CD4-positive, alpha-beta T cell (primary cell): ENCODE measurements around the gene NPBWR2. TPM values are rescaled to one million over a fixed set of nuclear protein-coding genes. Genes with fewer than 3 reads are reported as not detected.

ENCODE experiments used
- ATAC-seq: fragments of 200-7000 bp; cut with Tn5 transposase; one replicate; pipeline ENCODE4 v1.10.0; 2022; ENCODE audit warnings: mild to moderate bottlenecking; ENCODE audit not compliant: poor library complexity
- CTCF ChIA-PET: fragments of 350-600 bp; sonication (Branson Sonifier 250); formaldehyde crosslinking; loops from one replicate; lab custom pipeline; 2021; ENCODE audit warnings: antibody characterized with exemption, inconsistent platforms; lab: Charles Lee
- POLR2A ChIA-PET: fragments of 350-600 bp; sonication (Branson Sonifier 250); formaldehyde crosslinking; loops from one replicate; lab custom pipeline; 2021; ENCODE audit warnings: antibody characterized with exemption, inconsistent platforms; lab: Charles Lee
- DNase-seq, 14 experiments: peaks; one replicate each; pipeline ENCODE4 v3.0.0-alpha.2; 2013 to 2020; ENCODE audit warnings: mixed read lengths in 2 of 14
- H3K27ac ChIP-seq, 2 donors: one replicate each; pipeline versions ENCODE4 v1.5.1 to v1.7.0; 2013; ENCODE audit warnings: low read length in 2 of 2, low read depth in 1 of 2, mild to moderate bottlenecking in 1 of 2
- H3K27me3 ChIP-seq, 2 experiments: 1 replicate in 1 of 2; 2 replicates in 1 of 2; pipeline versions ENCODE4 v1.6.1 to v1.7.0; 2013; ENCODE audit warnings: low read length in 2 of 2, control low read depth in 1 of 2, mild to moderate bottlenecking in 1 of 2, moderate library complexity in 1 of 2; ENCODE audit not compliant: insufficient read depth in 2 of 2, control insufficient read depth in 1 of 2
- H3K36me3 ChIP-seq: one replicate; pipeline ENCODE4 v1.6.1; 2013; ENCODE audit warnings: low read length, control low read depth; ENCODE audit not compliant: insufficient read depth
- H3K4me1 ChIP-seq: one replicate; pipeline ENCODE4 v1.6.1; 2013; ENCODE audit warnings: low read length, control low read depth; ENCODE audit not compliant: insufficient read depth
- H3K4me3 ChIP-seq: one replicate; pipeline ENCODE4 v1.5.1; 2013; ENCODE audit warnings: mild to moderate bottlenecking, low read length, moderate library complexity
- H3K9me3 ChIP-seq, 2 experiments: 1 replicate in 1 of 2; 2 replicates in 1 of 2; pipeline versions ENCODE4 v1.6.1 to v1.7.0; 2013; ENCODE audit warnings: low read length in 2 of 2, mild to moderate bottlenecking in 2 of 2, control low read depth in 1 of 2, moderate library complexity in 1 of 2; ENCODE audit not compliant: control insufficient read depth in 1 of 2, insufficient read depth in 1 of 2
- H3K27ac Mint-ChIP-seq: one replicate; pipeline ENCODE4 v1.8.0; 2020; ENCODE audit warnings: mixed read lengths
- H3K27me3 Mint-ChIP-seq: one replicate; pipeline ENCODE4 v1.8.0; 2021; ENCODE audit warnings: mixed read lengths
- H3K36me3 Mint-ChIP-seq: one replicate; pipeline ENCODE4 v1.8.0; 2021; ENCODE audit warnings: low read depth, mixed read lengths
- H3K4me1 Mint-ChIP-seq: one replicate; pipeline ENCODE4 v1.8.0; 2021; ENCODE audit warnings: low read depth, mixed read lengths
- H3K4me3 Mint-ChIP-seq: one replicate; pipeline ENCODE4 v1.8.0; 2020; ENCODE audit warnings: mild to moderate bottlenecking, mixed read lengths
- H3K9me3 Mint-ChIP-seq: one replicate; pipeline ENCODE4 v1.8.0; 2020; ENCODE audit warnings: mixed read lengths
- intact Hi-C, 2 experiments: fragments of 100-400 bp; cut with DNase I in 1 of 2; cut with micrococcal nuclease in 1 of 2; formaldehyde crosslinking; loops; one replicate each; pipeline versions ENCODE4 v1.15.1 to v1.9.0; 2023 to 2025; cut with DNase I, micrococcal nuclease
- total RNA-seq, 174 experiments: library from RNA in 2 of 174; stranded (reverse) in 2 of 174; gene quantifications; one replicate each; pipeline ENCODE4 v1.2.3 and lab custom pipeline; 2021 to 2026
- TF ChIP-seq, protein P1 (sequence below): fragments of 200-600 bp; IDR thresholded peaks from one replicate; pipeline ENCODE4 v1.8.0; 2022; ENCODE audit warnings: antibody characterized with exemption, mild to moderate bottlenecking

NPBWR2 gene
- total RNA-seq, 2 experiments from 2014 or later: 0.38 to 0.47 TPM

DNA sequence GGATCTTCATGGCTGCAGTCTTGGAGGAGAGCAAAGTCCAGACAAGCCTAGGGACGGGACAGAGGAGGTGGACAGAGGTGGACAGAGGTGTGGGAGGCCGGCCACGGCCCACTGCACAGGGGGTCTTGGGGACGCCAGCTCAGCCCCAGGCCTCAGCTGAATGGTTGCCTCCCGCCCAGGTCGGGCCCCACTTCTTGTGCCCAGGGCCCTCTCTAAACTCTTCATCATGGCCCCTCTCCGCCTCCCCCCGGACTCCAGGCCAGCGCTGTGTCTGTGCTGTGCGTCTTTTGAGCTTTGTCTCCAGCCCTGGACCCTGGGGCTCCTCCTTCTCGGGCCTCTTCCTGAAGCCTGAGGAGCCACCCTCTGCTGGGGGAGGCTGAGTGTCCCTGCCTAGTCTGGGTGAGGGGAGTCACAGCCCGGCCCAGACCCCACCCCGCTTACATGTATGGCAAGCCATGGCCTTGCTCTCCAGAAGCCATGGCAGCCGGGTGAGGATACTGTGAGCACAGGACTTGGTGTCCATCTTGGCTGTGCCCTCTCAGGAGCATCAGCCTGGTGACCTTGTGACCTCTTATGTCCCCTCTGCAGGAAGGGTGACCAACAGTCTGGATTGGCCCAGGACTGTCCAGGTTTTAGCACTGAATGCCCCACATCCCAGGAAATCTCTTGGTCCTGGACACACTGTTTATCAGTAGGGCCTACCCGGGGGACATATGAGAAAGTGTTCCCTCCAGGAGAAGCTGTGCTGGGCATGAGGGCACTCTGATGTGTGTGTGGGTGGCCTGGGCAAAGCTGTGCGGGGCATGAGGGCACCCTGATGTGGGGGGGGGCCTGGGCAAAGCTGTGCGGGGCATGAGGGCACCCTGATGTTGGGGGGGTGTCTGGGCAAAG, 9.4 kb upstream of the NPBWR2 start:
- Histone ChIP-seq H3K4me3 (no peak overlapping the region), H3K4me1 (peaks cover 13% of the 10 kb centered on the region), H3K36me3 (no peaks in the 10 kb centered on the region), H3K27me3 (peaks cover 2 to 6% of the 10 kb centered on the region in 2 experiments), H3K27ac (no peak overlapping the region), H3K9me3 (no peaks in the 10 kb centered on the region)
- no peaks in the 10 kb centered on the region for H3K9me3 Mint-ChIP-seq
- TF ChIP-seq, protein P1, sequence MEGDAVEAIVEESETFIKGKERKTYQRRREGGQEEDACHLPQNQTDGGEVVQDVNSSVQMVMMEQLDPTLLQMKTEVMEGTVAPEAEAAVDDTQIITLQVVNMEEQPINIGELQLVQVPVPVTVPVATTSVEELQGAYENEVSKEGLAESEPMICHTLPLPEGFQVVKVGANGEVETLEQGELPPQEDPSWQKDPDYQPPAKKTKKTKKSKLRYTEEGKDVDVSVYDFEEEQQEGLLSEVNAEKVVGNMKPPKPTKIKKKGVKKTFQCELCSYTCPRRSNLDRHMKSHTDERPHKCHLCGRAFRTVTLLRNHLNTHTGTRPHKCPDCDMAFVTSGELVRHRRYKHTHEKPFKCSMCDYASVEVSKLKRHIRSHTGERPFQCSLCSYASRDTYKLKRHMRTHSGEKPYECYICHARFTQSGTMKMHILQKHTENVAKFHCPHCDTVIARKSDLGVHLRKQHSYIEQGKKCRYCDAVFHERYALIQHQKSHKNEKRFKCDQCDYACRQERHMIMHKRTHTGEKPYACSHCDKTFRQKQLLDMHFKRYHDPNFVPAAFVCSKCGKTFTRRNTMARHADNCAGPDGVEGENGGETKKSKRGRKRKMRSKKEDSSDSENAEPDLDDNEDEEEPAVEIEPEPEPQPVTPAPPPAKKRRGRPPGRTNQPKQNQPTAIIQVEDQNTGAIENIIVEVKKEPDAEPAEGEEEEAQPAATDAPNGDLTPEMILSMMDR: no peak
- H3K36me3 Mint-ChIP-seq: no peaks in the 10 kb centered on the region
- ChIA-PET CTCF (no interaction called here), POLR2A (no interaction called here)
- intact Hi-C loops: no loop called here
- peak in 1 of 14 experiments; percentile 26 for DNase-seq
- peaks cover 5% of the 10 kb centered on the region for H3K27me3 Mint-ChIP-seq
- no peak for ATAC-seq
- peaks cover 9% of the 10 kb centered on the region for H3K4me1 Mint-ChIP-seq
- H3K4me3 Mint-ChIP-seq: no peak overlapping the region
- H3K27ac Mint-ChIP-seq: no peak overlapping the region

DNA sequence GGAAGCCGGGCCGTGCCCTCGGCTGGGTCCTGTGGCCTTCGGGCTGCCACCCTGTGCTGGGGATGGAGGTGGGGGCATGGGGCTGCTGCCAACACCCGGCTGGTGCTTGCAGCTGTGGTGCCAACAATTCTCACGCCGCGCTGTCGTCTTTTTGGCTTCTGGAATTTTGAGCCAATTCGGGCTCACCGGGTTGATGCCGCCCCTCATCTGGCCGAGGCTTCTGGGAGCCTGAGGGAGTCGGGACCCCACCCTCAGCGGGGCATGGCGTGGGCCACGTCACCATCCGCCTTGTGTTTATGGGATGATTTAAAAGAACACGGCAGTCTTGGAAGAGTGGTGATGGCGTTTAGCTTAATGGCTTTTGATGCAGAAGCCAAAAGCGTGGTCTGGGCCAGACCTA, 8.7 kb upstream of the NPBWR2 start:
- H3K27ac Mint-ChIP-seq: no peak overlapping the region
- H3K27me3 ChIP-seq: no peaks in the 10 kb centered on the region
- no peak overlapping the region for H3K27ac ChIP-seq
- peaks cover 13% of the 10 kb centered on the region for H3K4me1 ChIP-seq
- no peaks in the 10 kb centered on the region for H3K27me3 Mint-ChIP-seq
- H3K4me1 Mint-ChIP-seq: peaks cover 9% of the 10 kb centered on the region
- H3K4me3 Mint-ChIP-seq: no peak overlapping the region
- ChIA-PET CTCF (no interaction called here), POLR2A (no interaction called here)
- H3K36me3 Mint-ChIP-seq: no peaks in the 10 kb centered on the region
- DNase-seq (no peak), ATAC-seq (no peak)
- TF ChIP-seq, protein P1: no peak
- intact Hi-C loops: no loop called here
- no peaks in the 10 kb centered on the region for H3K9me3 Mint-ChIP-seq
- no peak overlapping the region for H3K4me3 ChIP-seq
- no peaks in the 10 kb centered on the region for H3K36me3 ChIP-seq
- H3K9me3 ChIP-seq: no peaks in the 10 kb centered on the region

DNA sequence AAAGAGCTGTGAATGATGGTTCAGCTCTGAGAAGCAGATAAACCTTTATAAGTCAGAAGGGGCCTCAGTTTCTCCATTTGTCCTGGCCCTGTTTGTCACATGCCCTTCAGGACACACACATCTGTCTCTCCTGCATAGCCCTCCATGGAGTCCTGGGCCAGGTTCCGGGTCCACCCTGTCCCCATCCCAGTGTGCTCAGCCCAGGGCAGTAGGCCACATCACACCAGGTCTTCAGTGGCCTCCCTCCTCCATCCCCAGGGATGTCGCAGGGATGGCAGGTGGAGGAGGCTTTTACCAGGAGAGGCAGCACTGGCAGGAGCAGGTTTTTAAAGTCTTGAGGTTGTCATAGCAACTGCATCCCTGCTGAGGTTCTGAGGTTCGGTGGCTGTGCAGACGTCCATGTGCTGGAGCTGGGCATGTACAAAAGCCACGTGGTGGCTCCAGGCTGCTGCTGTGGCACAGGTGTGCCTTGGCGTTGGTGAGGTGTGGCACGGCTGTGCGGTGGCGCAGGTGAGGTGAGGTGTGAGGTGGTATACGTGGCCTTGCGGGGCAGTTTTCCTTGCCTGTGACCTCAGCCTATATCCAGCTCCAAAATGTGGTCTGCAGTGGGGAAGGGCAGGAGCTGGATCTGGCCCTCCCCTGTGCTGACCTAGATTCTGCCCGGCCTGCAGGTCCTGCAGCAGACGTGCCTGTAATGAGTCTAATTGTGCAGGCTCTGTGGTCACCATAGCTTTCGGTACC, 8.0 kb upstream of the NPBWR2 start:
- H3K27me3 ChIP-seq: no peaks in the 10 kb centered on the region
- H3K4me1 ChIP-seq: peaks cover 8% of the 10 kb centered on the region
- Mint-ChIP-seq H3K4me3 (no peak overlapping the region), H3K27ac (no peak overlapping the region), H3K4me1 (peaks cover 7% of the 10 kb centered on the region), H3K9me3 (no peaks in the 10 kb centered on the region), H3K27me3 (no peaks in the 10 kb centered on the region), H3K36me3 (no peaks in the 10 kb centered on the region)
- no peak overlapping the region for H3K27ac ChIP-seq
- DNase-seq: peak in 1 of 14 experiments; percentile 26
- POLR2A ChIA-PET: no interaction called here
- TF ChIP-seq, protein P1: no peak
- no peak overlapping the region for H3K4me3 ChIP-seq
- H3K36me3 ChIP-seq: no peaks in the 10 kb centered on the region
- ATAC-seq: no peak
- CTCF ChIA-PET: no interaction called here
- H3K9me3 ChIP-seq: no peaks in the 10 kb centered on the region
- intact Hi-C loops: no loop called here
